NB4 (cell line): ENCODE data around the gene SOX6.
"Not testable (repeated sequence)": the region's sequence is repeated elsewhere in the genome, so short reads cannot be mapped to it uniquely, and the experiment has no call there.

Experiments used
- DNase-seq: peaks from one replicate; pipeline ENCODE4 v3.0.0; 2010; ENCODE audit warnings: low read depth
- H3K4me3 ChIP-seq: one replicate; pipeline ENCODE4 v1.5.1; 2011; ENCODE audit warnings: mild to moderate bottlenecking, low read depth, low read length, moderate library complexity
- CTCF ChIP-seq: IDR thresholded peaks from one replicate; pipeline ENCODE4 v1.5.1; 2012; ENCODE audit warnings: low read depth, low read length
- MYC ChIP-seq: IDR thresholded peaks from 2 replicates; pipeline ENCODE4 v1.6.1; 2011; ENCODE audit warnings: low read depth, low read length
- POLR2A ChIP-seq: IDR thresholded peaks from 2 replicates; pipeline ENCODE4 v1.6.1; 2011; ENCODE audit warnings: mild to moderate bottlenecking; ENCODE audit not compliant: insufficient read length; ENCODE audit errors: extremely low read depth
- TF ChIP-seq, protein P1 (sequence below): IDR thresholded peaks from 2 replicates; pipeline ENCODE4 v1.6.1; 2011; ENCODE audit warnings: low read depth, low read length

The SOX6 gene

GRCh38 chr11:16149476-16149875, 206.9 kb downstream of the SOX6 start:
- H3K4me3 ChIP-seq, result no peak overlapping the region
- TF ChIP-seq CTCF (no peak), POLR2A (no peak), MYC (no peak)
- TF ChIP-seq, protein P1, sequence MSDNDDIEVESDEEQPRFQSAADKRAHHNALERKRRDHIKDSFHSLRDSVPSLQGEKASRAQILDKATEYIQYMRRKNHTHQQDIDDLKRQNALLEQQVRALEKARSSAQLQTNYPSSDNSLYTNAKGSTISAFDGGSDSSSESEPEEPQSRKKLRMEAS, result no peak
- DNase-seq, result no peak

- TF ChIP-seq, protein P1, result no peak
- TF ChIP-seq MYC, result no peak
- no peak for TF ChIP-seq CTCF
- no peak for DNase-seq
- no peak overlapping the region for H3K4me3 ChIP-seq
These were observed 207.9 kb downstream of the SOX6 start for GRCh38 chr11:16148301-16148931.

- DNase-seq, H3K4me3 ChIP-seq: not testable (repeated sequence)
These were observed 209.4 kb downstream of the SOX6 start for GRCh38 chr11:16146980-16147379.

DNA sequence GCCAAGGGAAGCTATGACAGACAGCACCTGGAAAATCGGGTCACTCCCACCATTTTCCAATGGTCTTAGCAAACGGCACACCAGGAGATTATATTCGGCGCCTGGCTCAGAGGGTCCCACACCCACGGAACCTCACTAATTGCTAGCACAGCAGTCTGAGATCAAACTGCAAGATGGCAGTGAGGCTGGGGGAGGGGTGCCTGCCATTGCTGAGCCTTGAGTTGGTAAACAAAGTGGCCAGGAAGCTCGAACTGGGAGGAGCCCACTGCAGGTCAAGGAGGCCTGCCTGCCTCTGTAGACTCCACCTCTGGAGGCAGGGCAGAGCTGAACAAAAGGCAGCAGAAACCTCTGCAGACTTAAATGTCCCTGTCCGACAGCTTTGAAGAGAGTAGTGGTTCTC, 214.7 kb downstream of the SOX6 start:
- not testable (repeated sequence) for DNase-seq, H3K4me3 ChIP-seq

DNA sequence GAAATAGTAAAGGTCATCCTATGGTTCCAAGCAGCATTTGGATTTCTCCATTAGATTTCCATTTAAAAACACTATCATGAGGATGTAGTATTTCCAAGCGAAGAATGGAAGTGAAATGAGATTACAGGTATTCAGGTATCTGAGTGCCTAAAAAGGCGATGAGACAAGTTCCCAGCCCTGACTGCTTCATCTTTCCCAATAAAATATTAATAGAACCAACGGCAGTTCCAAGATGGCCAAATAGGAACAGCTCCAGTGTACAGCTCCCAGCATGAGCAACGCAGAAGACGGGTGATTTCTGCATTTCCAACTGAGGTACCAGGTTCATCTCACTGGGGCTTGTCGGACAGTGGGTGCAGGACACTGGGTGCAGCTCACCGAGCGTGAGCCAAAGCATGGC, 215.2 kb downstream of the SOX6 start:
- H3K4me3 ChIP-seq, DNase-seq: not testable (repeated sequence)

DNA sequence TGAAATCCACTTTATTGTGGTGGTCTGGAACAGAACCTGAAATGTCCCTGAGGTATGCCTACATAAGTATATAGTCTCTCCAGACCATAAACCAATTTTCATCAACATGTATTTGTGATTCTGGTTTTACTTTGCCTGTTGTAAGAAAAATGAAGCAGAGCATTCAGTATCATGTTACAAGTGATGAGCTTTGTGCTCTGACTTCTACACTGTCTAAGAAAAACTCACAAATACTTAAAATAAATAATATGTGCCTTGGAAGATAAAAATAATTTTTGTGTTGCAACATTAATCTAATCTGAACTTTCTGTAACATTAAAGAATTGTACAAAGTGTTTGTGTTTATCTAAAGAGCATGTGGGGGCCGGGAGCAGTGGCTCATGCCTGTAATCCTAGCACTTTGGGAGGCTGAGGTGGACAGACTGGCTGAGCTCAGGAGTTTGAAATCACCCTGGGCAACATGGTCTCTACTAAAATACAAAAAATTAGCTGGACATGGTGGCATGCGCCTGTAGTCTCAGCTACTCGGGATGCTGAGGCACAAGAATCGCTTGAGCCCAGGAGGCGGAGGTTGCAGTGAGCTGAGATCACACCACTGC, 219.5 kb downstream of the SOX6 start:
- TF ChIP-seq POLR2A (no peak), CTCF (no peak), MYC (no peak)
- TF ChIP-seq, protein P1, result no peak
- no peak overlapping the region for H3K4me3 ChIP-seq
- DNase-seq, result no peak

- no peak overlapping the region for H3K4me3 ChIP-seq
- TF ChIP-seq CTCF, result no peak
- no peak for TF ChIP-seq MYC
- TF ChIP-seq, protein P1, result no peak
- no peak for TF ChIP-seq POLR2A
- no peak for DNase-seq
These were observed 222.5 kb downstream of the SOX6 start for GRCh38 chr11:16133867-16134266.
